Measurements from ENCODE around the gene FAM163A.
"Not testable (repeated sequence)": the region's sequence is repeated elsewhere in the genome, so short reads cannot be mapped to it uniquely, and the experiment has no call there.

The FAM163A gene

GRCh38 chr1:179817789-179818188, 74.7 kb downstream of the FAM163A start:
- no peak for DNase-seq

GRCh38 chr1:179818260-179818659, 75.2 kb downstream of the FAM163A start:
- DNase-seq, result no peak

GRCh38 chr1:179818743-179819173, 75.7 kb downstream of the FAM163A start:
- DNase-seq, result no peak

GRCh38 chr1:179820226-179820970, 77.3 kb downstream of the FAM163A start:
- DNase-seq, result no peak

- DNase-seq, result no peak
Observed at GRCh38 chr1:179821524-179821923, 78.4 kb downstream of the FAM163A start.

GRCh38 chr1:179822065-179822464, 79.0 kb downstream of the FAM163A start:
- no peak for DNase-seq

- DNase-seq, result no peak
Observed at GRCh38 chr1:179823693-179824092, 80.6 kb downstream of the FAM163A start.

- DNase-seq, result no peak
Observed at GRCh38 chr1:179824265-179824664, 81.2 kb downstream of the FAM163A start.

GRCh38 chr1:179825206-179825605, 82.1 kb downstream of the FAM163A start:
- no peak for DNase-seq

- DNase-seq, result no peak
Observed at GRCh38 chr1:179825798-179826460, 82.8 kb downstream of the FAM163A start.

- no peak for DNase-seq
Observed at GRCh38 chr1:179826626-179827280, 83.7 kb downstream of the FAM163A start.

GRCh38 chr1:179828554-179829110, 85.5 kb downstream of the FAM163A start:
- no peak for DNase-seq

GRCh38 chr1:179831225-179831624, 88.1 kb downstream of the FAM163A start:
- DNase-seq, result no peak

- DNase-seq, result no peak
Observed at GRCh38 chr1:179831852-179832699, 89.0 kb downstream of the FAM163A start.

GRCh38 chr1:179836686-179837445, 93.8 kb downstream of the FAM163A start:
- not testable (repeated sequence) for DNase-seq

GRCh38 chr1:179840107-179840506, 97.0 kb downstream of the FAM163A start:
- DNase-seq, result no peak

- DNase-seq, result no peak
Observed at GRCh38 chr1:179848233-179848632, 105.1 kb downstream of the FAM163A start.

GRCh38 chr1:179853102-179853501, 110.0 kb downstream of the FAM163A start:
- DNase-seq, result no peak

GRCh38 chr1:179855831-179856230, 112.7 kb downstream of the FAM163A start:
- not testable (repeated sequence) for DNase-seq

- DNase-seq, result no peak
Observed at GRCh38 chr1:179856296-179856695, 113.2 kb downstream of the FAM163A start.

GRCh38 chr1:179857009-179857408, 113.9 kb downstream of the FAM163A start:
- DNase-seq, result no peak

GRCh38 chr1:179860652-179861051, 117.6 kb downstream of the FAM163A start:
- DNase-seq, result no peak
